ENCODE results near the gene CREB3L2. TPM values are rescaled to one million over a fixed set of nuclear protein-coding genes. Genes with fewer than 3 reads are reported as not detected.
"Not testable (repeated sequence)": the region's sequence is repeated elsewhere in the genome, so short reads cannot be mapped to it uniquely, and the experiment has no call there.

Gene CREB3L2
- total and polyA plus RNA-seq, 10 of the 15 experiments (the other 5 are each of a cell fraction or from before 2014, with no cell fraction given): 6.4 to 67.1 (median 26.2) TPM

- no peak for TF ChIP-seq ATF3 (IDR thresholded peaks at IDR 0.05; ENCODE audit: borderline replicate concordance, extremely low read depth, low read depth, low read length)
- no peak for TF ChIP-seq E2F8 (IDR thresholded peaks at IDR 0.05; ENCODE audit: low read depth, partially characterized antibody)
These were observed 74.5 kb downstream of the CREB3L2 start (continued) for GRCh38 chr7:137927386-137927785.

GRCh38 chr7:137926206-137926605 lies 75.7 kb downstream of the CREB3L2 start:
- H3K4me2 ChIP-seq (ENCODE audit: control insufficient read depth, insufficient read depth); CTCF ChIA-PET; DNase-seq (ENCODE audit: low read depth, low spot score); POLR2A ChIA-PET; H3K9me3 ChIP-seq (replicated peaks; ENCODE audit: control insufficient read depth, insufficient read depth, low read length); H4K20me1 ChIP-seq (ENCODE audit: control insufficient read depth, insufficient read depth); H3K27me3 ChIP-seq (replicated peaks in 1 of 2; ENCODE audit: control insufficient read depth in 2 of 2, insufficient read depth in 2 of 2, low read length in 1 of 2); H3K9ac ChIP-seq (ENCODE audit: control insufficient read depth, insufficient read depth, low read length); RAD21 ChIA-PET (ENCODE audit: unreplicated experiment); H3K4me3 ChIP-seq; BruUV-seq (replicated peaks); FAIRE-seq; H3K27ac ChIP-seq (ENCODE audit: control insufficient read depth, insufficient read depth); H2AFZ ChIP-seq (ENCODE audit: control insufficient read depth, low read depth, low read length); in situ Hi-C loops (cut with MboI); ATAC-seq: not testable (repeated sequence)
- H3K79me2 ChIP-seq (ENCODE audit: control insufficient read depth, insufficient read depth, low read length): peaks cover 26% of the 10 kb centered on the region
- peaks cover 11% of the 10 kb centered on the region; the same call in 1 of the 2 replicates for H3K4me1 ChIP-seq (ENCODE audit: control insufficient read depth, insufficient read depth, low read length)
- intact Hi-C loops (cut with micrococcal nuclease; ENCODE audit: unreplicated experiment): loop anchor here (5.0 kb wide), 1 partner anchor 1729 kb away; no protein-coding TSS in a partner anchor
- SMC1A ChIA-PET (ENCODE audit: uncharacterized antibody, unreplicated experiment): interaction anchor here (1.0 to 1.1 kb wide), 2 partner anchors 60 to 72 kb away, joined by 3 read pairs; no protein-coding TSS in a partner anchor
- peaks cover 9 to 43% of the 10 kb centered on the region in 2 experiments for H3K36me3 ChIP-seq (ENCODE audit: control insufficient read depth in 2 of 2, insufficient read depth in 2 of 2, low read length in 1 of 2)
- 97% methylated on average over 6 of the region's 6 CpGs for WGBS (ENCODE audit: insufficient coverage, insufficient replicate concordance, low lambda C conversion rate, missing lambda C conversion rate)

Data from GM12878 (cell line).